Erythroblast (primary cell): ENCODE measurements around the gene NPR3.

Experiments used
- DNase-seq, 2 experiments: peaks; one replicate each; lab custom pipeline; 2025; lab: John Stamatoyannopoulos, UW
- GATA1 ChIP-seq: IDR thresholded peaks from 2 replicates; pipeline ENCODE4 v1.6.1; 2011; ENCODE audit warnings: low read depth, mild to moderate bottlenecking, control low read depth, low read length, moderate library complexity
- POLR2A ChIP-seq: IDR thresholded peaks from 2 replicates; pipeline ENCODE4 v1.6.1; 2011; ENCODE audit warnings: mild to moderate bottlenecking, low read length

The NPR3 gene

GRCh38 chr5:32833127-32833526 lies 122.0 kb downstream of the NPR3 start:
- peak in 1 of 2 experiments; percentile 1 for DNase-seq
- TF ChIP-seq GATA1, result no peak
- no peak for TF ChIP-seq POLR2A

- DNase-seq, result no peak
- TF ChIP-seq POLR2A (no peak), GATA1 (no peak)
Measured at GRCh38 chr5:32833663-32834062, 122.5 kb downstream of the NPR3 start.

DNA sequence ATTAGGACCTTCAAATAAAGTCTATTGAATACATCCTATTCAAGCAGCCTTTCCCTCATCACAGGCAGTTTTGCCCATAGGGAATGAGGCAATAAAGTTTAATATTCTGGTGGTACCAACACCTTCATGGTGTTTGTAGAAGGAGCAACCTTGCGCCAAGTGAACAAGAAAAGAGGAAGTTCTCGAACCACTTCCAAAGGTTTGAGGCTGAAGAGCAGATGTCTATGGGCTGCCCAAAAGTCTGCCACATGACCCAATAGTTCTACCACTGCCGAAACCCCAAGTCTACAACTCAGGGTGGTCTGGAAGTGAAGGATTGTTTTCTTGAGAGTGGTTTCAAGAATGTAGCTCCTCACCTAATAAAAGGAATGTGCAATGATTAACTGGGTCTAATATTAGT lies 123.1 kb downstream of the NPR3 start:
- no peak for TF ChIP-seq GATA1
- no peak for TF ChIP-seq POLR2A
- no peak for DNase-seq

GRCh38 chr5:32836176-32836575 lies 125.1 kb downstream of the NPR3 start:
- TF ChIP-seq GATA1, result no peak
- no peak for TF ChIP-seq POLR2A
- DNase-seq, result no peak

DNA sequence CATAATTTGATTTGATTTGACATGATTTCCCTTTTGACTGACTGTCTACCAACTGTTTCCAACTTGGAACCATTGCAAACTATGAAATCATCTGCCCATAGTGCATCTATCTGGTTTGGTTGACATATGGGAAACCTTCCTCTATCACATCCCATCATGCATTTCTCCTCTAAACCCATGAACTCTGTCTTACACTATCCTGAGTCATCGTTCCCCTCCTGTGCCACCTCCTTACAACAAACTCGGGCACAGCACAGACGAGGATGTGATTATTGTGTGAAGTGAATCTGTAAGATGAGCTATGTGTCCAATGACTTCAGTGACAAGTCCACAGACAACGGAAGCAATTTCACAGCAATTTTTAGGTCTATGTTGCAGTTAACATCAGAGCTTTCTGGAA lies 126.1 kb downstream of the NPR3 start:
- DNase-seq, result no peak
- TF ChIP-seq POLR2A (no peak), GATA1 (no peak)

DNA sequence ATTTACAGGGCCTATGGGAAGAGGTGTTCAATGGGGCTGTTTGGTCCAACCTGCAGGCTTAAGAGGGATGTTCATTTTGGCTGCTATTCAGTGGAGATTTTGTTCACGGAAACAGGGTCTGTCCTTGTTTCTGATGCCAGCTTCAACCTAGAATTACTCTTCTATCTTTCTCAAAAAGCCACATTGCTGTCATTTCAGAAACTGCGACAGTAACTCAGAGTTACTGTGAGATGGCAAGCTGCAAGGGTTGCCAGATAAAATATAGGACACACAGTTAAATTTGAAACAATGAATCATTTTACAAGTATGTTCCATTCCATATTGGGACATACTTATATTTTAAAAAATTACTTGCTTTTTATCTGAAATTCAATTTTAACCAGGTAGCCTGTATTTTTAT lies 128.0 kb downstream of the NPR3 start:
- no peak for DNase-seq

DNA sequence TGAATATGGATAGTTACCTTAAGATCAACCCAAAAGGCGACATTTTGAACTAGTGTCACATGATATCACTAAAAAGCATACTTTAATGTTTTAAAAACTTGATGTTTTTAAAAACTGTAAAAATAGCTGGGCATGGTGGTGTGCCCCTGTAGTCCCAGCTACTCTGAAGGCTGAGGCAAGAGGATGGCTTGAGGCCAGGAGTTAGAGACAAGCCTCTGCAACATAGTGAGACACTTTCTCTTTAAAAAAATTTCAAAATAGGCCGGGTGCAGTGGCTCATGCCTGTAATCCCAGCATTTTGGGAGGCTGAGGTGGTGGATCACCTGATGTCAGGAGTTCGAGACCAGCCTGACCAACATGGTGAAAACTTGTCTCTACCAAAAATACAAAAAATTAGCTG lies 129.5 kb downstream of the NPR3 start:
- no peak for TF ChIP-seq GATA1
- TF ChIP-seq POLR2A, result no peak
- no peak for DNase-seq

More for the DNA sequence above, 128.0 kb downstream of the NPR3 start:
- TF ChIP-seq POLR2A, result no peak
- TF ChIP-seq GATA1, result no peak
